CD4-positive, alpha-beta T cell treated with Interferon gamma for 1 hour (primary cell): Measurements from ENCODE around the gene PLK5.

Source experiments
- DNase-seq: peaks from one replicate; pipeline ENCODE4 v3.0.0-alpha.2; 2020

The PLK5 gene

GRCh38 chr19:1580957-1581356, 57.1 kb downstream of the PLK5 start:
- DNase-seq, result no peak

DNA sequence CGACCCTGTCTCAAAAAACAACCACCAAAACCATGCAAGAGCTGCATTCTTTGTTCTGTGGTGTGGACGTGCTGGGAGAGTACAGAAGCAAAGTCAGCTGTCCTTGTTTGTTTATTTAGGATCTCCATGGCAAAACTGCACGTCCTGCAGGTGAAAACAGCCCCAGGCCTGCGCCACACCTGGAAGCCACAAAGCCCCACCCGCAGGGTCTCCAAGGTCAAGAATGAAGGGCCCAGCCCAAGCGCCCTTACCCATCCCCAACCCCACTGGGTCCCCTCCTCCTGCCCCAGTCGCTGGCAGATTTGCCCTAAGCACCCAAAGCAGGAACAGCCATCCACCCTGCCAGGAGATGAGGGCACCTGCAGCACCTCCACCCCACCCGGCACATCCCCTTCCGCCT, 58.3 kb downstream of the PLK5 start:
- no peak for DNase-seq

- DNase-seq, result no peak
Measured at GRCh38 chr19:1584500-1585242, 60.8 kb downstream of the PLK5 start.

DNA sequence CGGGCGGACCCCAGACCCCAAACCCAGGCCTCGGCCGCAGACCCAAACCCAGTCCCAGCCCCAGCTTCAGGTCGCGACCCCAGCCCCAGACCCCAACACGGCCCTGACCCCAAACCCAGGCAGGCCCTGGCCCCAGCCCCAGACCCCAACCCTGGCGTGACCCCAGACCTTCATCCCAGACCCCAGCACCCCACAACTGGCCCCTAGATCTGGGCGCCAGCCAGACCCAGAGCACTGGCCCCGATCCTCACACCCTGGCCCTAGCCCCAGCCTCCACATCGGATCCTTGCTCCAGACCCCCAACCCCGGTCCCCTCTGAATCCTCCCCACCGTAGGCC, 61.3 kb downstream of the PLK5 start:
- no peak for DNase-seq
